Osteocyte (in vitro differentiated cells): ENCODE results near the gene LYPD1. TPM values are rescaled to one million over a fixed set of nuclear protein-coding genes. Genes with fewer than 3 reads are reported as not detected.

Experiments used
- DNase-seq: peaks from one replicate; pipeline ENCODE4 v3.0.0; 2021; ENCODE audit warnings: mixed read lengths; ENCODE audit not compliant: unreplicated experiment; ENCODE audit errors: extremely low spot score
- H3K27ac Mint-ChIP-seq: one replicate; pipeline ENCODE4 v1.8.0; 2021; ENCODE audit warnings: mild to moderate bottlenecking, mixed read lengths; ENCODE audit not compliant: unreplicated experiment
- H3K27me3 Mint-ChIP-seq: one replicate; pipeline ENCODE4 v1.8.0; 2021; ENCODE audit warnings: mixed read lengths; ENCODE audit not compliant: unreplicated experiment
- H3K36me3 Mint-ChIP-seq: one replicate; pipeline ENCODE4 v1.8.0; 2021; ENCODE audit warnings: mixed read lengths; ENCODE audit not compliant: unreplicated experiment
- H3K4me1 Mint-ChIP-seq: one replicate; pipeline ENCODE4 v1.8.0; 2021; ENCODE audit warnings: mixed read lengths; ENCODE audit not compliant: unreplicated experiment
- H3K4me3 Mint-ChIP-seq: one replicate; pipeline ENCODE4 v1.8.0; 2021; ENCODE audit warnings: mild to moderate bottlenecking, moderate library complexity, mixed read lengths; ENCODE audit not compliant: unreplicated experiment
- H3K9me3 Mint-ChIP-seq: one replicate; pipeline ENCODE4 v1.8.0; 2021; ENCODE audit warnings: mixed read lengths; ENCODE audit not compliant: unreplicated experiment
- CTCF ChIP-seq: fragments of 200-600 bp; sonication (generic); IDR thresholded peaks from 2 replicates; pipeline ENCODE4 v1.5.0; 2021; ENCODE audit warnings: antibody characterized with exemption, mild to moderate bottlenecking, moderate library complexity
- total RNA-seq: library from RNA; stranded (reverse); gene quantifications from 2 replicates; pipeline ENCODE4 v1.2.1, GENCODE V29; 2021

Gene LYPD1
- total RNA-seq, 1 donor from 2014 or later: 0.19 TPM

GRCh38 chr2:132690664-132691303 lies 20.8 kb upstream of the LYPD1 start:
- Mint-ChIP-seq H3K27ac (no peak overlapping the region), H3K36me3 (no peaks in the 10 kb centered on the region), H3K4me3 (no peak overlapping the region), H3K27me3 (no peaks in the 10 kb centered on the region), H3K4me1 (no peaks in the 10 kb centered on the region), H3K9me3 (peaks cover 7% of the 10 kb centered on the region)
- no peak for DNase-seq
- TF ChIP-seq CTCF: no peak

DNA sequence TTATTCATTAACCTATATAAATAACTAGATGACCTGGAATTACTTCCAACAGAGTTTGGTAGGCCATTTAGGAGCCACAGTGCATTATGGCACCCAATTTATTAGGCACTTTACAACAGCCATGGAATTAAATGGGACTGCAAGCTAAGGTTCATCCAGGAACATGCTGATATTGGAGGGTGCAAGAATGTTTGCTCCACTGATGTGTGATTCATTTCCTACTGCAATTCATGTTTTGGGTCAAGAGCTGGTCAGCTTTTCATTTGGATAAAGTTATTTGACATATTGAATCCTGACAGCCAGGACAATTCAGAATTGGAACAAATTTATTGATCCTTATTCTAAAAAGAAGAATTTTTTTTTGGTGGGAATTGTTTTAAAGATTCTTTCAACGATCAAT lies 11.8 kb upstream of the LYPD1 start:
- no peaks in the 10 kb centered on the region for H3K36me3 Mint-ChIP-seq
- H3K9me3 Mint-ChIP-seq: no peaks in the 10 kb centered on the region
- no peak for TF ChIP-seq CTCF
- no peak overlapping the region for H3K4me3 Mint-ChIP-seq
- DNase-seq: no peak
- peaks cover 5% of the 10 kb centered on the region for H3K27me3 Mint-ChIP-seq
- no peaks in the 10 kb centered on the region for H3K4me1 Mint-ChIP-seq
- H3K27ac Mint-ChIP-seq: no peak overlapping the region

GRCh38 chr2:132680544-132680943 lies 10.5 kb upstream of the LYPD1 start:
- Mint-ChIP-seq H3K27me3 (peaks cover 6% of the 10 kb centered on the region), H3K36me3 (no peaks in the 10 kb centered on the region)

DNA sequence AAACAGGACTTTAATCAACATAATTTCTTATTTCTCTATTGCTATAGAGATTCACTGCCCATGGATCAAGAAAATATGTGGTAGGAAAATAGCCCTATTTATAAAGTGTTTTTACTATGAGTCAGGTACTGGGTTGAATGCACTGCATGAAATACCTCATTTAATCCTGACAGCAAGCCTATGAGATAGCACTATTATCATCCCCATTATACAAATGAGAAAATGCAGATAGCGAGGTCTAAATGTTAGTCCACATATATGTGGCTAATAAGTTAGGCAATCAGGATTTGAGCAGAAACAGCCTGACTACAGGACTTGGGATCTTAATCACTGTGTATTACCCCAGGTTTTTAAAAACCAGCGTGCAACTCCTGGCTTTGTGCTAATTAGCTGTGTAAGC lies 8.5 kb upstream of the LYPD1 start:
- Mint-ChIP-seq H3K27ac (no peak overlapping the region), H3K36me3 (no peaks in the 10 kb centered on the region), H3K4me1 (no peaks in the 10 kb centered on the region), H3K4me3 (no peak overlapping the region), H3K27me3 (peaks cover 12% of the 10 kb centered on the region), H3K9me3 (no peaks in the 10 kb centered on the region)
- no peak for TF ChIP-seq CTCF
- no peak for DNase-seq

More at GRCh38 chr2:132680544-132680943, 10.5 kb upstream of the LYPD1 start:
- Mint-ChIP-seq H3K27ac (no peak overlapping the region), H3K4me1 (no peaks in the 10 kb centered on the region), H3K4me3 (no peak overlapping the region), H3K9me3 (no peaks in the 10 kb centered on the region)
- no peak for TF ChIP-seq CTCF
- DNase-seq: no peak

DNA sequence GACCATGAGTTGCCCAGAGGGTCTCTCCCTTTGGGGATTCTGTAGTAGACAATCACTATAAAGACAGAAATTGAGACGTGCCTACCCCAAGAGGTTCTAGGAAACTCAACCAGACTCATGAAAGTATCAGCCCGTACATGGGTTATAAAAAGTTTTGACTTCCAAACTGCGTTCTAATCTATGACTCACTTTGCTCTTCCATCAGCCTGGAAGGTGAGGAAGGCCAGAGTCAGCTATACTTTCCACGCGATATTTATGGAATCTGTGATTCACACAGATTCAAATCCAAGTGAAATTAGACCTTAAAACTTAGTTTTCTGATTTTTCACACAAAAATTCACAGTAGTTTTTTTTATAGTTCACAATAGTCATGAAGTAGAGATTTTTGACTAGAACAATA lies 7.7 kb upstream of the LYPD1 start:
- Mint-ChIP-seq H3K4me1 (no peaks in the 10 kb centered on the region), H3K36me3 (no peaks in the 10 kb centered on the region), H3K4me3 (no peak overlapping the region), H3K27me3 (peaks cover 17% of the 10 kb centered on the region), H3K9me3 (no peaks in the 10 kb centered on the region), H3K27ac (no peak overlapping the region)
- no peak for TF ChIP-seq CTCF
- no peak for DNase-seq
